Left colon (tissue), 2 donors: ENCODE data around the gene MEGF11. TPM values are rescaled to one million over a fixed set of nuclear protein-coding genes. Genes with fewer than 3 reads are reported as not detected.

ENCODE experiments used
- ATAC-seq: fragments of 200-7000 bp; cut with Tn5 transposase; one replicate; pipeline ENCODE4 v1.9.1; 2020; ENCODE audit warnings: mild to moderate bottlenecking, moderate library complexity
- DNase-seq, 2 donors: peaks; one replicate each; pipeline ENCODE4 v3.0.0-alpha.2; 2020
- intact Hi-C, 2 donors: fragments of 100-400 bp; cut with DNase I in 1 of 2; cut with micrococcal nuclease in 1 of 2; formaldehyde crosslinking; loops; one replicate each; pipeline versions ENCODE4 v1.11.2 to v1.14.0; 2022; cut with DNase I, micrococcal nuclease
- total RNA-seq, 2 donors: library from RNA; stranded (reverse); fragmentation: NEBNext Ultra II Directional; extraction: Animal tissue kit (Norgen Biotek cat#: 25700); gene quantifications; one replicate each; pipeline ENCODE4 v1.2.1, GENCODE V29; 2021
- donor health status: DM: no; HTN: no; CAD: no.
- donor health status: DM: yes; HTN: yes; CAD: no.

MEGF11 gene
- total RNA-seq, 2 donors from 2014 or later, result not detected

DNA sequence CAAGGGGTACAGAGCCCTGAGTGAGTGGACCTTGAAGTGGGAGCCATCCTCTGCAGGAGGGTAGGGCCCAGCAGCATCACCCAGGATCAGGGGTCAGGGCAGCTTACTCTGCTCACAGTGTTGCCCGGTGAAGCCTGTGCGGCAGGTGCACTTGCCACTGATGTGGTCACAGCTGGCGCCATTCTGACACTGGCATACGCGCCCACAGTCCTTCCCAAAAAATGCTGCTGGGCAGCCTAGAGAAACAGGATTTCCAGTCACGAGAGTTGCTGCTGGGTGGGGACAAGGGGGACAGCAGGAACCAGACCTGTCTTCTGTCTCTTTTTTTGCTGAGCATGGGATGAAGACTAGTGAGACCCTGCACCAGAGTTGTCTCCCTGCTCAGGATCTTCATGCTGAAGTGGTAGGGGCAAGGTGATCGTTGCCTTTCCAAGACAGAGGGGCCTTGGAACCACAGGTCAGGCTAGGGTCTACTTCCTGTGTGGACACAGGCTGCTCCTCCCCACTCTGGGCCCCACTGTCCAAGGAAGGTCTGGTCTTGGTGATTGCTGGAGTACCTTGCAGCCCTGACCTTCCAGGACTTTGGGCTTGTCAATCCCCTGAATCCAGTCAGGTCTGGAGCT lies 337.4 kb downstream of the MEGF11 start:
- intact Hi-C loops, result no loop called here
- no peak for ATAC-seq
- no peak for DNase-seq

DNA sequence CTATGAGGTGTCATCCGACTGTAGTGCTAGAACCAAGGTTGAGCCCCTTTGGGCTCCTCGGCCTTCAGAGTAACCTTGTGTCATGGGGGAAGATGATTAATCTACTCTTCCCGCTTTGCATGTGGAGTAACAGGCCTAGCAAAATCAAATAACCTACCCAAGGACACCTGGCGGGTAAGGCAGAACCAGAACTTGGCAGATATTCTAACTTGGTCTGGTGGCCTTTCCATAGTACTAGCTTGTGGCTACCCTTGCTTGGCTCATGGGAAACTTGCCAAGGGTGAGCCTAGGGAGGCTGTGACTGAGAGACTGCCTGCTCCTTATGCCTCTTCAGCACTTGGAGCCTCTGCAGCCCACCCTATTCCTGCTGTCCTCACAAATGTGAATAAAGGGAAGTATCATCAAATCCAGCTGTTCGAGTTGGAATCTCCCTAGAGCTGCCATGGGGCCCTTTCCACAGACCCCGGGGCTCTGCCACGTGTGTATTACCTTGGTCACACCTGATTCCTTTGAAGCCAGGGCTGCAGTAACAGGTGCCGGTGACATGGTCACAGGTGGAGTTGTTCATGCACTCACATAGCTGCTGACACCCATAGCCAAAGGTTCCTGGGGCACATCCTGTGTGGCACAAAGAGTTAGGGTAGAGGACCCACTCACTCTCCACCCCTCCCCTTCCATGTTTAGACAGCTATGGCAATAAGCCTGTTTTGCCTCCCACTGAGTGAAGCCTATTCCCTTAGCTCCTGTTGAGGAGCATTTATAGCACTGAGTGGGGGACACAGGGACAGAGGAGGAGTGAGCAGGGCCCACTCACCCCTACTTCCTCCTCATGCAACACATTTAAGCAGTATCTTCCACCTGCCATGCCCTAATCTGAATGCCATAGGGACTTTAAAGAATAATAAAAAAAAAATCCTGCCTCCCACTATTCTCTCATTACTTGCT lies 338.3 kb downstream of the MEGF11 start:
- intact Hi-C loops, result no loop called here
- ATAC-seq (no peak), DNase-seq (no peak)

DNA sequence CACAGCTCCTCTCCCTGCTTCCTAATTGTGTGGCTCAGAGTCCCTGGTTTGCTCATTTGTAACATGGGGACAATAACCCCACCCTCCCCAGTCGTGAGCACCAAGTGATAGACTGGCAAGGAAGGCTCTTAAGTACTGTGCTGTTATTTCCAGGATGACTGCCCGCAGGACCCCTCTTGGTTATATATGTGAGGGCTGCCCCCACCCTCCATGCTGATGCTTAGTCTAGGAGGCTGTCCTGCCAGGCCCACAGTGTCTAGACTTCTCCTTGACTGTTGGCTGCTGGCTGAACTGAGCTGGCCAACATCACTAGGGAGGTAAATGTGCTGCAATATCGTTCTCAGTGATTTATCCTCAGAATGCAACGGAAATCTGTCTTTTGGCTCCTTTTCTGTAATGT lies 339.2 kb downstream of the MEGF11 start:
- no peak for ATAC-seq
- intact Hi-C loops, result no loop called here
- no peak for DNase-seq

DNA sequence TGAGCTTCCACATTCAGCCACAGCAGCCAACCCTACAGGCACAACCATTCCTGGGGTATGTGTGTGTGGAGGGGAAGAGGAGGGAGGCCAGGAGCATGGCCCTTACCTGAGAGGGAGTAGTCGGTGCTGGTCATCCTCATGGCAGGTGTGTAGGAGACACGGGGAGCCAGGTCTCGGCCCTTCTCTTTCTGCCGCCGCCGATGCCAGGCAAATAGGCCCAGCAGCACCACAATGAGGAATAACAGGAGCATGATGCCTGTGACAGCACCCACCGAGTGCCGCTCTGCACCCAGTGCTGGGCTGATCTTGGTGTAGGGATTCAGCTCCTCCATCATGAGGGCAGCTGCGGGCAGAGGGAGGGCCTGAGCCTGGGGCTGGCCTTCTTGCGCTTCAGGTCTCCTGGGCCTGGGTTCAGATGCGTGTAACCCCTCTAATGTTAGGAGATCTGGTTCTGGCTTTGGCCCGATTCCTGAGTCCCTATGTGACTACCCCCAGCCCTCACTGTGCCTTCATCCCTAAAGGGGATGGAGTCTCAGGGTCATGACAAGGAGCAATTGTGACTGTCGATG lies 339.8 kb downstream of the MEGF11 start:
- DNase-seq, result no peak
- ATAC-seq, result no peak
- intact Hi-C loops, result no loop called here

DNA sequence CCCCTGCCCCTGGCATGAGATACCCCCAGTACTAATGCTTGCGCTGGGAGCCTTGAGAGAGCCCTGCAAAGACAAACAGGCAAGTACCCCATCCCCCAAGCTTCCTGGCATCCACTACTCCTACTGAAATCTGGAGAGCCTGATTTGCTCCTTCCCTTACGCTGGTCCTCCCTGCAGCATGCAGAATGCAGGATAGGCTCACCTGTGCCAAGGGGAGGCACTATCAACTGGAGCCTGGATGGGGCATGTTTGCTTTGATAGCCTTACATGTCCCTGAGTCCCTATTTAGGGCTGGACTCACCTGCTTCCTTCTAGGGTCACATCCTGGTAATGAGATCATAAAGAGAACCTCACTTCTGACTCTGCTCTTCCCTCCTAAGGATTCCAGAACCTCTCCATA lies 341.3 kb downstream of the MEGF11 start:
- ATAC-seq (no peak), DNase-seq (no peak)
- intact Hi-C loops, result no loop called here

DNA sequence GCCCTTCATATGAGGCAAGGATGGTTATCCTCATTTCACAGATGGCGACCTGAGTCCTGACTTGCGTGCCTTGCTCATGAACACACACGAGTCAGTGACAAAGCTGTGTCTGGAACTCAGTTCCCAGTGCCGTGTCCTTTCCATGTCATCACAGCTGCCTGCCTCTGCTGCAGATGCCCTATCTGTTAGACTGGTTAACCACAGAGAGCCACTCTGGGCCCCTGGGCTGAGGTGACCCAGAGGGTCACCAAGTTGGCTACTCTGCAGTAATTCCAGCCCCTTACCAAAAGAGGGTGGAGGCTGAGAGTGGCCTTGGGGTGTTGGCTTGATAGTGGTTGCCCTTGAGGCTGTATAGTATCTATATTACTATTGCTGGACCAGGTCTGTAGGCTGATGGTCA lies 343.2 kb downstream of the MEGF11 start:
- DNase-seq (no peak), ATAC-seq (no peak)
- intact Hi-C loops, result no loop called here

DNA sequence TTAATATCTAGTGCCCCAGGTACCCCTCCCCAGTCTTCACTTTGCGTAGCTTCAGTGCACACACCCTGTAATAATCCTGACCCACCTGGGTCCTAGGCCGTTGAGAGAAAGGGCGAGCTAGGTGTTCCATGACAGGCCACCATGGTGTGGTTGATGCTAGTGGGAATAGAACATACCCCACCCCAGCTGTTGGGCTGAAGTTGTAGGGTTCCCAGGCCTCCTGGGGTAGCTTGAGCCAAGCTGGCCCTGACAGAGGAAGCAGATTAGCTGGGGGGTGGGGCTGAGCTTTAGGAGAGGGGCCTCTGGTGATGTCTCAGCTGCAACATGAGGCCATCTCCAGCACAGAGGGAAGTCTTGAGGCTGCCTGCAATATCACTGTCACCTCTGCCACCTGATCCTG lies 343.7 kb downstream of the MEGF11 start:
- intact Hi-C loops, result no loop called here
- DNase-seq (no peak), ATAC-seq (no peak)

DNA sequence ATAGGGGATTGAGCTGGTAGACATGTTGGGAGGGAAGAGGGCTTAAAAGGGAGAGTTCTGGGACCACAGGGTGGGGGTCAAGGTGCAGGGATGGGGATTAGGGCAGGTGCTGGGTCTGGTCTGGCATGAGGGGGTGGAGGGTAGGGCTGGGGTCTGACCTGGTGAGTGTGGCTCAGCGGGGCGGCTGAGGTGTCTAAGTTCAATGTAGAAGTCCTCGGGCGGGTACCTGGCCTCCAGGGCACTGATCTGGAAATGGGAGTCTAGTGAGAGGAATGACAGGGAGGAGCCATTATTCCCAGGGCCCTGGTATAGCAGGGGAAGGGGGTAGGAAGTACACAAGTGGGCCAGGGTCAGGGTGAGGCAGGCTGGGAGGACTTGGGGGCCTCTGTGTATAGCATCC lies 344.7 kb downstream of the MEGF11 start:
- DNase-seq, result no peak
- intact Hi-C loops, result no loop called here
- ATAC-seq, result no peak

DNA sequence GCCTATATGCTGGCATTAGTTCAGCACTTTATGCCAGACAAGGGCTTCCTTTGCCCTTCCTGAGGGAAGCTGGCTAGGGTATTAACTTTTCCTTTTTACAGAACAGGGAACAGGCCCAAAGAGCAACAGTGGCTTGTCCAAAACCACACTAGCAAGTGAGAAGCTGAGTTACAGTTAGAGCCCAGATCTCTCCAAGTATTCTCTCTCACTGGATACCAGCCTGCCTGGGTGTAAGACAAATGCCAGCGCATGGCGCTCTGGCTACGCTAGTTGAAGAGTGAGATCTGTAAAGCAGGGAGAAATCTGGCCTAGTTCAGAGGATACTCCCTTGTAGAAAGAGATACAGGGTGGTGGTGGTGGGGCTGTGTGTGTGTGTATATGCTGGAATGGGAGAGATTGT lies 345.9 kb downstream of the MEGF11 start:
- ATAC-seq (no peak), DNase-seq (no peak)
- intact Hi-C loops, result no loop called here

DNA sequence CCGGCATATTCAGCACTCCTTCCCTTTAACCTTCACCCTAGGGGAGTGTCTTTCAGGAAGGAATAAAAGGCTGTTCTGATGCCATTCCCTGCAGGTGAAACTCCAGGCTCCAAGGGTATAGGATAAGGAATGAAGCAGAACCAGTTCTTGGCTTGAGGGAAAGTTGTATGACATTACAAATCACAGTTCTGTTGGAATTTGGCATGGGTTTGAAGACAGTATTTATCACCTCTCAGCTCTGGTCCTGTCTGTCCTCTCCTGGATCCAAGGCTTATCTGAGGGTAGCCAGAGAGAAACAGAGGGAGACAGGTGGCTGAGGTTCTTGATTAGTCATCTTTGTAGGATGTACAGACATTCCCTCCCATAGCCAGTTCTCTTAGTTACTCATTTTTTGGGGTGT lies 347.2 kb downstream of the MEGF11 start:
- intact Hi-C loops, result no loop called here
- DNase-seq (no peak), ATAC-seq (peak; percentile 54)

DNA sequence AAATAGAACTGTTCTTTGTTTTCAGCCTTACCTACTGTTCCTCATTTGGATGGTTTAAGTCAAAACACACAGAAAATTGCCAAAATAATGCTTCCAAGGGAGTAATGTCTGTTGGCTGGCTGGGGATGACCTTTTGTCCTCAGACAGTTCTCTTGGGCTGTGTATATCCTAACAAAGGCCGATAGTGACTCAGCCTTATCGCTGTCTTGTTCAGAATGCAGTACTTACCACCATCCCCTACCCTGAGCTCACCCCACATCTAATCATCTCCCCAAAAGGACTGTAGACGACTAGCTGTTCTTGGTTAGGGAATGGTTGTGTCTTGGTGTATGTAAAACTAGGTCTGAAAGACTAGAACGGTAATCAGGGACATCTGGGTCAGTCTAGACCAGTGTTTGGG lies 349.2 kb downstream of the MEGF11 start:
- DNase-seq (no peak), ATAC-seq (no peak)
- intact Hi-C loops, result no loop called here

DNA sequence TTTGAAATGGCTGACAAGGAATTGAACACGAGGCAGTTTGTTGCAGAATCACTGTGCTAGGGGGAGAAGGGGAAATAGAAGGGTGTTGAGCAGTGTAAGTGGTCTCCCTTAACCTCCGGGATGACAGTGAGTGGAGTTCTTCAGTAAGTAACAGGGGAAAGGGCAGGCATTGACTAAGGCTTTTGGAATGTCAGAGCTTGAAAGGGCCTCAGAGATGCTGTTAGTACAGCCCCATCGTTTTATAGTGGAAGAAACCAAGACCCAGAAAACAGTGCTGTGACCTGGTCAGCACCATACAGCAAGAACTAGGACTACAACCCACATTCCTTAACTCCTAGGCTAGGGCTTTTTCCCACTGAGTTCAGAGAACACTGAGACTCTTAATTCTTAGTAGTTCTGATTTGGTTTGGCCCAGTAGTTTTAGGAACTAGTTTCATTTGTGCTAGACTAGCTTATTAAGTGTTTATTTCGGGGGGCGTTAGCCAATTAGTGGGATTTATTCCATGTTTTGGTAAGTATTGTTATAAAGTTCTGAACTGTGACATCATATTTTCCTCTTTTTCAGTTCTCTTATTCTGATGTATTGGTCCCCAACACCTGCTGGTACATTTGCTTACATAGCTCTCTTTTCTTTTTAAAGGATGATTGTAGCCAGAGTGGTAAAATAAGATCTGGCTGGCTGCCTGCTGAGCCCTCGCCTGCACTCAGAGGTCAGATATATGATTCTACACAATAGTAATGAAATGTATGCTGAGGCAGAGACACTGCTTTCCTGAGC lies 350.1 kb downstream of the MEGF11 start:
- intact Hi-C loops, result no loop called here
- ATAC-seq (no peak), DNase-seq (no peak)

DNA sequence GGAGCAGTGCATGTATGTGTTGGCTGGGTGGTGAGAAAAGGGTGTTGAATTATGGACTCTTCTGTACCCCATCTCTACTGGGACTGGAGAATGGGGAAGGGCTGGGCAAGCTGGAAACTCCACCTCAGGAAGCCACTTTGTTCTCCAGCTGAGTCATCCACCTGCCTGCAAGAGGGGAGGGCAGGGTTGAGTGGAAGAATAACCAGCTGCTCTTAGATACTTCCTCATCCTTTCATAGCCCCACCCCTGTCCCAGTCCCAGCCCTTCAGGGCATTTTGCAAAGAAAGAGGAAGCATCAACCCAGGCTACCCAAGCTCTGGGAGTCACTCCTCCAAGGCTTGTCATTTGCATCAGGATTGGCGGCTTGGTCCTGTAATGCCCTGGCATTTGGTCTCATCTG lies 351.2 kb downstream of the MEGF11 start:
- DNase-seq (peak; percentile 72 to 88), ATAC-seq (peak; percentile 96)
- intact Hi-C loops, result no loop called here

DNA sequence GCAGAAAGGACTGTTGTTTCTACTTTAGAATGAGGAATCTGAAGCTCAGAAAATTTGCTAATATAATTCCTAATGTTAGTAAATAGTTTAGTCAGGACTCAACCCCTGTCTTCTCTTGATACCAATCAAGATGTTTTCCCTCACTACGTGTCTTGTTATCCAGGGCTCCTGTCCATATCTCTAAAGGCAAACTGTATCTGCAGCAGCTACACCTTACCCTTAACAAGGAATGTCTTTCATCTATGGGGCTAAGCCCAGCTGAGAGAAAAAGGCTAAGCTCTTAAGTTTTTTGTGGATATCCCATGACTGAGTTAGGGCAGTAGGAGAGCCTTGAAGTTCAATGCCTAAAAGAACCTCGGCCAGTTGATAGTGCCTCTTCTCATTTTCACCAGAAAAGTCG lies 351.7 kb downstream of the MEGF11 start:
- intact Hi-C loops, result no loop called here
- DNase-seq, result no peak

DNA sequence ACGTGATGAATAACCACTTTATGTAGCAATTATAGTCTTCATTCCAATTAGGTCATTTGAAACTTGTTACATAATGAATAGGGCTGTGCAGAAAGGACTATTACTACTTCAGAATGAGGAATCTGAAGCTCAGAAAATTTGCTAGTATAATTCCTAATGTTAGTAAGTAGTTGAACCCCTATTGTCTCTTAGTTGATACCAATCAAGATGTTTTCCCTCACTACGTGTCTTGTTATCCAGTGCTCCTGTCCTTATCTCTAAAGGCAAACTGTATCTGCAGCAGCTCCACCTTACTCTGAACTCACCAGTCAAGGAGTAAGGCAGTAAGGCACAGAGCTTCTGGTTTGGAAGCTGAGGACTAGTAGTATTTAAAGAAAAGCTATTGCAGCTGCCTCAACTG lies 352.2 kb downstream of the MEGF11 start:
- intact Hi-C loops, result no loop called here
- ATAC-seq (no peak), DNase-seq (no peak)

More for the DNA sequence above, 351.7 kb downstream of the MEGF11 start:
- no peak for ATAC-seq

DNA sequence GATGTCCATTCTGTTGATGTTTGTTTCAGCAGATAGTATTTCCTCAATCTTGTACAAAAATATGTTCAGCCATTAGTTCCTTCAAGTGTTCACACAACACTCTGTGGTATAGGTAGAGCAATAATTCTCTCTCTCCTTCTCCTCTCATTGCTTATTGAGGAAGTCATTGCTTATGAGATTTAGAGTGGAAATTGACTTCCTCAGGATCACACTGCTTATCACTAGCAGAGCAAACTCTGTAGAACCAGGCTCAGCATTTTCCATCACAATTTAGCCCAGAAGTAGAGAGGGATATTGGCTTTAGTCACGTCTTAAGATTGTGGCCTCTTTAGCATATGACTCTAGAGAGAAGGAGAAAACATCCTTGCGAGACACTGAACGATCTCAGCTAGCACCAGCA lies 353.1 kb downstream of the MEGF11 start:
- intact Hi-C loops, result no loop called here
- no peak for ATAC-seq
- no peak for DNase-seq

DNA sequence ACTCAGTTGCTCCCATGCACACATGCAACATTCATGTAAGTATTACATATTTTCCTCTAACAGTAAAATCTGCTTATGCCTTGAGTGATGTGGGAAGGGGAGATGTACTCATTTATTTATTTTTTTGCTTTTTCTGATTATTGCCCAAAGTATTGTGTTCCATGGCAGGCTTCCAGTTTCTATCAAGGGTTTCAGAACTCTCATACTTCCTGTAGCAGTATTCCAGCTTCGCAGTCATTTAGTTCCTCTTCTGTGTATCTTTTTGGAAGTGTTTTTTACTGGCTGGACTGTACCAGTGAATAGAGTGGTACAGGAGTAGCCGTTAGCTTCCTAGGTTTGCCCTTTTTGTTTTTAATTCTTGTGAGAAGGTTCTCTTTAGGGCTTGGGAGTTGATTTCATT lies 357.3 kb downstream of the MEGF11 start:
- intact Hi-C loops, result no loop called here
- ATAC-seq (no peak), DNase-seq (no peak)

DNA sequence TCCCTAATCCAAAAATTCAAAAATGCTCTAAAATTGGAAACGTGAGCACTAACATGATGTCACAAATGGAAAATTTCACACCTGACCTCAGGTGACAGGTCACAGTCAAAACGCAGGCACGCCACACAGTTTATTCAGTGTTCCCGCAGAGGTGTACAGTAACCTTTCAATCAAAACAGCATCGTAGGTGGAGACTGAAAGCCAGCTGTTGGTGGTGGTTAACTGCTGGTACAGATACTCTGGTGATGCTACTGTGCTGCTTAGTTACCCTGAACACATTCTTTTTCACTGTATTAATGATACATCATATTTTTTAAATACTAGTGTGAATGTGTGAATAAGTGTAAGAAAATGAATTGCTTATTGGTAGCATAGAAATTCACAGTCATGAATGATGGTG lies 360.5 kb downstream of the MEGF11 start:
- no peak for DNase-seq
- no peak for ATAC-seq
- intact Hi-C loops, result no loop called here

DNA sequence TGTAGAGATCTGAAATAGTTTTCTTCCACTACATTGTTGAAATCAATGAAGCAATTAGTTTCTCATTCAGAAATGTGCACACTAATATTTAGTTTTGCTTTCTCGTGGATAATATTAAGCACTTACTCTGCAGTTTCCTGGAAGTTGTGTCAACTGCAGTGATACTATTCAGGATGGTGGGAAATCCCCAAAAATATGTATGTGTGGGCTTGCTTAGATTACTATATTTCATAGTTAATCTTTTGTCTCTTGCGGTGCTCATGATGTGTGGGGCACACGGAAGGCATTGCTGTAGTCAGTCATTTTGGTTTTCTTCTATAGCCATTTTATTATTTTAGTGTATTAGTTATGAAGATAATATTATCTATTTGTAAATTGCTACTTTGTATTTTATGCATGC lies 364.6 kb downstream of the MEGF11 start:
- DNase-seq (no peak), ATAC-seq (no peak)
- intact Hi-C loops, result no loop called here

DNA sequence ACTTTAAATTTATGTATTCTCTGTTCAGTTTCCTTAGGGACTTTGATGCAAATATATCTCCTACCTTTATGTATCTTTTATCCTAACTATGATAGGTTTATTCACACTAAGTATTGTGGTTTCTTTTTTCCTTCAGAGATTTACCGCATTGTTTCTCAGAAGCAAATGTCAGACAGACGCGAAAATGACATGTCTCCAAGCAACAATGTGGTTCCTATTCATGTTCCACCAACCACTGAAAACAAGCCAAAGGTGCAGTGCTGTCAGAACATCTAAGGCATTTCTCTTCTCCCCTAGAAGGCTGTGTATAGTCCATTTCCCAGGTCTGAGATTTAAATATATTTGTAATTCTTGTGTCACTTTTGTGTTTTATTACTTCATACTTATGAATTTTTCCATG lies 366.0 kb downstream of the MEGF11 start:
- ATAC-seq (no peak), DNase-seq (no peak)
- intact Hi-C loops, result no loop called here
